ENCODE data around the gene VWA8.

GRCh38 chr13:41651413-41652058 is 309.4 kb downstream of the VWA8 start:
- TF ChIP-seq EZH2phosphoT487 (IDR thresholded peaks at IDR 0.05; ENCODE audit: low read length), result no peak
- TF ChIP-seq, protein P1, sequence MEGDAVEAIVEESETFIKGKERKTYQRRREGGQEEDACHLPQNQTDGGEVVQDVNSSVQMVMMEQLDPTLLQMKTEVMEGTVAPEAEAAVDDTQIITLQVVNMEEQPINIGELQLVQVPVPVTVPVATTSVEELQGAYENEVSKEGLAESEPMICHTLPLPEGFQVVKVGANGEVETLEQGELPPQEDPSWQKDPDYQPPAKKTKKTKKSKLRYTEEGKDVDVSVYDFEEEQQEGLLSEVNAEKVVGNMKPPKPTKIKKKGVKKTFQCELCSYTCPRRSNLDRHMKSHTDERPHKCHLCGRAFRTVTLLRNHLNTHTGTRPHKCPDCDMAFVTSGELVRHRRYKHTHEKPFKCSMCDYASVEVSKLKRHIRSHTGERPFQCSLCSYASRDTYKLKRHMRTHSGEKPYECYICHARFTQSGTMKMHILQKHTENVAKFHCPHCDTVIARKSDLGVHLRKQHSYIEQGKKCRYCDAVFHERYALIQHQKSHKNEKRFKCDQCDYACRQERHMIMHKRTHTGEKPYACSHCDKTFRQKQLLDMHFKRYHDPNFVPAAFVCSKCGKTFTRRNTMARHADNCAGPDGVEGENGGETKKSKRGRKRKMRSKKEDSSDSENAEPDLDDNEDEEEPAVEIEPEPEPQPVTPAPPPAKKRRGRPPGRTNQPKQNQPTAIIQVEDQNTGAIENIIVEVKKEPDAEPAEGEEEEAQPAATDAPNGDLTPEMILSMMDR (IDR thresholded peaks at IDR 0.05; ENCODE audit: low read length), result no peak
